MM.1S (cell line): ENCODE data around the gene MPRIP.
A peak's percentile ranks its signal among the peaks of the same experiment; 100 is the strongest.
"Not testable (repeated sequence)": the region's sequence is repeated elsewhere in the genome, so short reads cannot be mapped to it uniquely, and the experiment has no call there.

Source experiments
- DNase-seq: peaks from one replicate; pipeline ENCODE4 v3.0.0-alpha.2; 2015
- H2AFZ ChIP-seq: fragments of 300-600 bp; sonication (generic); 2 replicates; pipeline ENCODE4 v1.6.0; 2016; ENCODE audit warnings: antibody characterized with exemption, low read length
- H3F3A ChIP-seq: fragments of 300-600 bp; sonication (generic); 2 replicates; pipeline ENCODE4 v1.6.1; 2016; ENCODE audit warnings: mild to moderate bottlenecking, antibody characterized with exemption, low read length, moderate library complexity, mixed read lengths; ENCODE audit not compliant: insufficient read depth
- H3K27ac ChIP-seq: fragments of 300-600 bp; sonication (generic); 2 replicates; pipeline ENCODE4 v1.5.1; 2016; ENCODE audit warnings: mild to moderate bottlenecking, low read length
- H3K27me3 ChIP-seq: fragments of 300-600 bp; sonication (generic); replicated peaks from 2 replicates; pipeline ENCODE4 v1.6.0; 2016; ENCODE audit warnings: low read length; ENCODE audit not compliant: insufficient read depth
- H3K36me3 ChIP-seq: fragments of 300-600 bp; sonication (generic); replicated peaks from 2 replicates; pipeline ENCODE4 v1.6.1; 2016; ENCODE audit warnings: mild to moderate bottlenecking, low read length, mixed read lengths; ENCODE audit not compliant: insufficient read depth
- H3K4me1 ChIP-seq: fragments of 300-600 bp; sonication (generic); 2 replicates; pipeline ENCODE4 v1.6.1; 2016; ENCODE audit warnings: low read length, mixed read lengths
- H3K4me2 ChIP-seq: fragments of 300-600 bp; sonication (generic); 2 replicates; pipeline ENCODE4 v1.6.0; 2016; ENCODE audit warnings: low read depth, low read length
- H3K4me3 ChIP-seq: fragments of 300-600 bp; sonication (generic); 2 replicates; pipeline ENCODE4 v1.5.1; 2016; ENCODE audit warnings: low read length, mixed read lengths
- H3K79me2 ChIP-seq: fragments of 300-600 bp; sonication (generic); 2 replicates; pipeline ENCODE4 v1.6.1; 2016; ENCODE audit warnings: mixed run types, low read length, mixed read lengths
- H3K9ac ChIP-seq: fragments of 300-600 bp; sonication (generic); 2 replicates; pipeline ENCODE4 v1.6.1; 2016; ENCODE audit warnings: low read length, mixed read lengths
- H3K9me2 ChIP-seq: fragments of 300-600 bp; sonication (generic); replicated peaks from 2 replicates; pipeline ENCODE4 v1.6.1; 2016; ENCODE audit warnings: mild to moderate bottlenecking, low read length, mixed read lengths; ENCODE audit not compliant: insufficient read depth
- H3K9me3 ChIP-seq: fragments of 300-600 bp; sonication (generic); replicated peaks from 2 replicates; pipeline ENCODE4 v1.6.1; 2016; ENCODE audit warnings: mild to moderate bottlenecking, low read length, mixed read lengths; ENCODE audit not compliant: insufficient read depth
- H4K20me1 ChIP-seq: fragments of 300-600 bp; sonication (generic); 2 replicates; pipeline ENCODE4 v1.6.1; 2016; ENCODE audit warnings: mild to moderate bottlenecking, low read length, moderate library complexity, mixed read lengths; ENCODE audit not compliant: insufficient read depth
- EZH2 ChIP-seq: fragments of 300-600 bp; sonication (generic); optimal IDR thresholded peaks from 2 replicates; pipeline ENCODE3; 2017; ENCODE audit warnings: low read depth, mild to moderate bottlenecking, antibody characterized with exemption, low read length, mixed read lengths
- EZH2phosphoT487 ChIP-seq: fragments of 300-600 bp; sonication (generic); IDR thresholded peaks from 2 replicates; pipeline ENCODE4 v1.6.1; 2018; ENCODE audit warnings: antibody characterized with exemption, low read length
- TF ChIP-seq, protein P1 (sequence below): fragments of 300-600 bp; sonication (generic); IDR thresholded peaks from 2 replicates; pipeline ENCODE4 v1.5.1; 2016; ENCODE audit warnings: antibody characterized with exemption, low read length, mixed read lengths

The MPRIP gene

GRCh38 chr17:17001874-17002520, 40.3 kb upstream of the MPRIP start:
- no peaks in the 10 kb centered on the region for H3K9me2 ChIP-seq
- DNase-seq: peak; percentile 79
- H3F3A ChIP-seq: no peaks in the 10 kb centered on the region
- no peak overlapping the region for H3K27ac ChIP-seq
- no peak overlapping the region for H3K4me3 ChIP-seq
- H4K20me1 ChIP-seq: no peaks in the 10 kb centered on the region
- H3K27me3 ChIP-seq: no peaks in the 10 kb centered on the region
- no peak for TF ChIP-seq EZH2phosphoT487
- no peak for TF ChIP-seq EZH2
- TF ChIP-seq, protein P1, sequence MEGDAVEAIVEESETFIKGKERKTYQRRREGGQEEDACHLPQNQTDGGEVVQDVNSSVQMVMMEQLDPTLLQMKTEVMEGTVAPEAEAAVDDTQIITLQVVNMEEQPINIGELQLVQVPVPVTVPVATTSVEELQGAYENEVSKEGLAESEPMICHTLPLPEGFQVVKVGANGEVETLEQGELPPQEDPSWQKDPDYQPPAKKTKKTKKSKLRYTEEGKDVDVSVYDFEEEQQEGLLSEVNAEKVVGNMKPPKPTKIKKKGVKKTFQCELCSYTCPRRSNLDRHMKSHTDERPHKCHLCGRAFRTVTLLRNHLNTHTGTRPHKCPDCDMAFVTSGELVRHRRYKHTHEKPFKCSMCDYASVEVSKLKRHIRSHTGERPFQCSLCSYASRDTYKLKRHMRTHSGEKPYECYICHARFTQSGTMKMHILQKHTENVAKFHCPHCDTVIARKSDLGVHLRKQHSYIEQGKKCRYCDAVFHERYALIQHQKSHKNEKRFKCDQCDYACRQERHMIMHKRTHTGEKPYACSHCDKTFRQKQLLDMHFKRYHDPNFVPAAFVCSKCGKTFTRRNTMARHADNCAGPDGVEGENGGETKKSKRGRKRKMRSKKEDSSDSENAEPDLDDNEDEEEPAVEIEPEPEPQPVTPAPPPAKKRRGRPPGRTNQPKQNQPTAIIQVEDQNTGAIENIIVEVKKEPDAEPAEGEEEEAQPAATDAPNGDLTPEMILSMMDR: peak; percentile 90
- no peak overlapping the region for H3K9ac ChIP-seq
- no peaks in the 10 kb centered on the region for H3K36me3 ChIP-seq
- no peaks in the 10 kb centered on the region for H3K4me1 ChIP-seq
- no peaks in the 10 kb centered on the region for H3K79me2 ChIP-seq
- no peaks in the 10 kb centered on the region for H3K9me3 ChIP-seq
- no peak overlapping the region for H2AFZ ChIP-seq
- peak overlapping the region; percentile 50; the same call in 1 of the 2 replicates for H3K4me2 ChIP-seq

DNA sequence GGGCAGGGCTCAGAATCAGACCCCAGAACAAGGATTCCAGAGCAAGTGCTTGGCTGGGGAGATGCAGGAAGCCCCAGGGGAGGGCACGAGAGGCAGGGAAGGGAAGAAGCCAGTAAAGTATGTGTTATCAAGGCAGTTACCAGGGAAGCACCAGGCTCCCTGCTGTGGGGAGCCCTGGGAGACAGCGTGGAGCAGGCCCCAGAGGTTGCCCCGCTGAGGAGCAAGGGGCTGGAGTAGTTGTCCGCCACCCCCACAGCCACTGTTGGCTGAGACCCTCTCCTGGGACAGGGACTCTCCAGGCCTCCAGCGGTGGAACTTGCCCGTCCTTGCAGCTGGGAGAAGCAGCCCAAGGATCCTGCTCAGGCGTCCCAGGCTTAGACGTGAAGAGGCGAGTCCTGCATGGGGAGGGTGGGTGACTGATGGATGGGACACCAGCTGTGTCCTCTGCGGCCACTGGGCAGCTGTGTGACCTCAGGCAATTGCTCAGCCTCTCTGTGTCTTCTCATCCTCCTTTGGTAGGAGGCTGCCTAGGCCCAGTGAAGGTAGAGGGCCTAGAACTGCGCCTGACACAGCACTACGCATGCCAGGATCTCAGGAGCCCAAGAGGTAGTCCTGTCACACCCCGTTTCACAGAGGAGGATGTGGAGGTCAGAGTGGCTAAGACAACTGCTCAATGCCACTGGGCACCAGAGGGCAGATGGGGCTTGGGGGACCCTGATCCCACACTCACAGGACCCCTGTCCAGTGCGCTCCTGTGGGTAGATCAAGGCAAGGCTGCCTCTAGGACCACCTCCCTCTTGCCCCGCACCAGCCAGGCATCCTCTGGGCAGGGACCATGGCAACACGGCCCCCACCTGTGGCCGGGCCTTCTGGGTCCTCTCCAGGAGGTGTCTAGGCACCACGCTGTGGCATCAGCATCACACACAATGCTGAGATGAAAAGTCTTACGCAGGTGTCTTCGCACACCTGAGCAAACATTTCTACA, 39.2 kb upstream of the MPRIP start:
- H2AFZ ChIP-seq, H3K27me3 ChIP-seq, H3K4me1 ChIP-seq, H3K9me2 ChIP-seq, H3K9ac ChIP-seq, H3K4me2 ChIP-seq, H3K79me2 ChIP-seq, H3K9me3 ChIP-seq, H3K27ac ChIP-seq, H4K20me1 ChIP-seq, H3K36me3 ChIP-seq, DNase-seq, H3F3A ChIP-seq, H3K4me3 ChIP-seq: not testable (repeated sequence)

DNA sequence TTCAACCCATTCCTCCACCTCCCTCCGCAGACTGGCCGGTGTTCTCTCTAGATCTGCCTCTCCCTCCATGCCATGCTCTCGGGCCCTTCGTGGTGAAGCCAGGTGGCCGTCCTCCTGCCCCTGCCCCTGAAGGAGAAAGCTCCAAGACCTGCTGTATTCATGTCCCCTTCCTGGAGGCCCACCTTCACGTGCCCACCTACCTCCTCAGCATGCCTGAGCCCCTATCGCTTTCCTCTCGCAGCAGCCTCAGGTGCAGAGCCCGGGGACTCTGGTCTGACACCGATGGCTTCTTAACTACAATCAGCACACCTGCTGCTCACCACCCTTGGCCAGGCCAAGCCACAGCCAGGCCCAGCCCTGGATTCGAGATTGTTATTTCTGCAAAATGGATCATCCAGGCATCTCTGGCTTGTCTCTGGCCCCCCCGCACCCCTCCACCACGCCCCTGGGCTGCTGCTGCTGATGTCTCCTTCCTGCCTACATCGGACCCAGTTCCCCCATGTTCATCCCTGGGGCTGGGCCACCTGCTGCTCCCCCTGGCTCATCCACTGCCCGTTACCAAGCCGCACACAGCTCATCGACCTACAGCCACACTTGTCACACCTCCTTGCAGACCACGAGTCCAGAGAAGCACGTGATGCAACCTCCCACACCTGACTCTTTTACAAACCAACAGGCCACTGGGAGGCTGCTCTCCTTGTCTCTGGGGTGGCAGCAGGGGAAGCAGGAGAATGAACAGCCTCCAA, 37.8 kb upstream of the MPRIP start:
- no peak overlapping the region for H3K27ac ChIP-seq
- no peaks in the 10 kb centered on the region for H3K79me2 ChIP-seq
- no peaks in the 10 kb centered on the region for H4K20me1 ChIP-seq
- H3F3A ChIP-seq: no peaks in the 10 kb centered on the region
- no peaks in the 10 kb centered on the region for H3K36me3 ChIP-seq
- H3K9me2 ChIP-seq: no peaks in the 10 kb centered on the region
- no peaks in the 10 kb centered on the region for H3K4me1 ChIP-seq
- H3K27me3 ChIP-seq: no peaks in the 10 kb centered on the region
- H3K4me3 ChIP-seq: no peak overlapping the region
- no peak overlapping the region for H3K9ac ChIP-seq
- TF ChIP-seq, protein P1: no peak
- TF ChIP-seq EZH2 (no peak), EZH2phosphoT487 (no peak)
- H3K4me2 ChIP-seq: no peak overlapping the region
- no peak overlapping the region for H2AFZ ChIP-seq
- no peaks in the 10 kb centered on the region for H3K9me3 ChIP-seq
- no peak for DNase-seq

- H3K4me1 ChIP-seq, H2AFZ ChIP-seq, H3K4me2 ChIP-seq, H3F3A ChIP-seq, H3K27me3 ChIP-seq, H3K4me3 ChIP-seq, H3K9ac ChIP-seq, H3K9me2 ChIP-seq, H3K27ac ChIP-seq, DNase-seq, H4K20me1 ChIP-seq, H3K9me3 ChIP-seq, H3K79me2 ChIP-seq, H3K36me3 ChIP-seq: not testable (repeated sequence)
Measured at GRCh38 chr17:17004997-17005614, 37.2 kb upstream of the MPRIP start.

- H3K27ac ChIP-seq, H3K9me2 ChIP-seq, H3F3A ChIP-seq, H3K79me2 ChIP-seq, H3K4me1 ChIP-seq, H3K9ac ChIP-seq, H2AFZ ChIP-seq, H3K36me3 ChIP-seq, DNase-seq, H3K27me3 ChIP-seq, H3K4me2 ChIP-seq, H3K4me3 ChIP-seq, H3K9me3 ChIP-seq, H4K20me1 ChIP-seq: not testable (repeated sequence)
Measured at GRCh38 chr17:17007891-17008290, 34.4 kb upstream of the MPRIP start.
